K562 (cell line): Measurements from ENCODE around the gene STIM1. TPM values are rescaled to one million over a fixed set of nuclear protein-coding genes. Genes with fewer than 3 reads are reported as not detected.
A peak's percentile ranks its signal among the peaks of the same experiment; 100 is the strongest.

Experiments used
- CGGBP1 ChIP-seq: fragments of 250-450 bp; sonication (Bioruptor Pico); IDR thresholded peaks from 2 replicates; pipeline ENCODE4 v1.9.0; 2021; ENCODE audit warnings: mild to moderate bottlenecking
- ERF ChIP-seq: fragments of 450-650 bp; formaldehyde crosslinking; IDR thresholded peaks from 2 replicates; pipeline ENCODE4 v1.4.0; 2020; ENCODE audit warnings: mild to moderate bottlenecking, mixed read lengths
- HNRNPUL1 ChIP-seq: fragments of 200-400 bp; formaldehyde crosslinking; IDR thresholded peaks from 2 replicates; pipeline ENCODE4 v1.6.1; 2017; ENCODE audit warnings: low read length
- ILK ChIP-seq: fragments of 450-650 bp; IDR thresholded peaks from 2 replicates; pipeline ENCODE4 v1.6.1; 2016; ENCODE audit warnings: missing genetic modification characterization, low read depth, mild to moderate bottlenecking, missing compliant biosample characterization, moderate library complexity, borderline replicate concordance
- MAFF ChIP-seq: IDR thresholded peaks from 2 replicates; pipeline ENCODE4 v1.6.1; 2012; ENCODE audit warnings: low read length, improper control_type of control experiment
- MED1 ChIP-seq: sonication (generic); formaldehyde crosslinking; IDR thresholded peaks from 2 replicates; pipeline ENCODE4 v1.8.1; 2023; ENCODE audit warnings: missing genetic modification reagents, borderline replicate concordance
- NFE2 ChIP-seq: IDR thresholded peaks from 2 replicates; pipeline ENCODE4 v1.6.1; 2014; ENCODE audit warnings: antibody characterized with exemption, low read depth
- RNF2 ChIP-seq: sonication (generic); IDR thresholded peaks from 2 replicates; pipeline ENCODE4 v1.6.1; 2016
- SIRT6 ChIP-seq: IDR thresholded peaks from one replicate; pipeline ENCODE4 v1.6.1; 2012; ENCODE audit warnings: low read depth, mild to moderate bottlenecking, control low read depth, inconsistent platforms, low read length, moderate library complexity
- SMAD1 ChIP-seq: fragments of 150-350 bp; IDR thresholded peaks from 2 replicates; pipeline ENCODE4 v1.6.1; 2014; ENCODE audit warnings: low read length, low read depth; ENCODE audit not compliant: partially characterized antibody
- SREBF1 ChIP-seq: fragments of 150-350 bp; IDR thresholded peaks from 2 replicates; pipeline ENCODE4 v1.6.1; 2014; ENCODE audit warnings: antibody characterized with exemption, low read depth, low read length, borderline replicate concordance
- TAF7 ChIP-seq: fragments of 450-650 bp; IDR thresholded peaks from 2 replicates; pipeline ENCODE4 v1.6.1; 2016; ENCODE audit warnings: missing genetic modification characterization, missing compliant biosample characterization
- ZFP30 ChIP-seq: fragments of 250-450 bp; sonication (Bioruptor Pico); IDR thresholded peaks from 2 replicates; pipeline ENCODE4 v1.8.0; 2022; ENCODE audit warnings: moderate library complexity, mild to moderate bottlenecking, inconsistent platforms, borderline replicate concordance
- ZNF143 ChIP-seq: sonication (generic); formaldehyde crosslinking; IDR thresholded peaks from 2 replicates; pipeline ENCODE4 v1.9.0; 2022; ENCODE audit warnings: mild to moderate bottlenecking, missing genetic modification reagents
- ZNF165 ChIP-seq: fragments of 250-450 bp; sonication (Bioruptor Pico); IDR thresholded peaks from 2 replicates; pipeline ENCODE4 v1.4.0; 2020; ENCODE audit warnings: borderline replicate concordance
- ZNF24 ChIP-seq: fragments of 450-650 bp; IDR thresholded peaks from 2 replicates; pipeline ENCODE4 v1.6.1; 2016
- ZNF253 ChIP-seq: fragments of 250-450 bp; sonication (Bioruptor Pico); conservative IDR thresholded peaks from 2 replicates; pipeline ENCODE4 v1.6.1; 2021; ENCODE audit warnings: mild to moderate bottlenecking
- ZNF311 ChIP-seq: fragments of 250-450 bp; sonication (Bioruptor Pico); IDR thresholded peaks from 2 replicates; pipeline ENCODE4 v1.4.0; 2020; ENCODE audit warnings: mild to moderate bottlenecking, moderate library complexity
- ZNF644 ChIP-seq: fragments of 200-800 bp; sonication (Bioruptor generic); IDR thresholded peaks from 2 replicates; pipeline ENCODE4 v1.6.1; 2016; ENCODE audit warnings: low read depth, missing genetic modification characterization, missing compliant biosample characterization
- polyA plus RNA-seq, 8 experiments: library from polyadenylated mRNA; depleted of rRNA in 4 of 8; stranded (reverse) in 5 of 8; unstranded in 3 of 8; fragments of >200 nt; fragmentation: Nextera tagmentation in 2 of 8; fragmentation: Illumina TruSeq in 1 of 8; extraction: Ambion mirVana in 2 of 8; extraction: Trizol in 1 of 8; gene quantifications; 2 replicates each; pipeline versions ENCODE4 v1.2.1 to v1.2.3, GENCODE V29; 2011 to 2014; ENCODE audit warnings: inconsistent platforms in 1 of 8, missing spikeins in 1 of 8
- total RNA-seq, 7 experiments: library from RNA; depleted of rRNA in 6 of 7; stranded (reverse); fragments of >200 nt in 6 of 7; fragmentation: Illumina TruSeq in 2 of 7; extraction: Trizol in 2 of 7; gene quantifications; 2 replicates each; pipeline versions ENCODE4 v1.2.1 to v1.2.3, GENCODE V29; 2011 to 2021; ENCODE audit warnings: low replicate concordance in 1 of 7
- TF ChIP-seq, protein P1 (sequence below), 2 experiments: fragments of 200-800 bp in 1 of 2; sonication (Bioruptor generic) in 1 of 2; sonication (generic) in 1 of 2; formaldehyde crosslinking in 1 of 2; IDR thresholded peaks in 1 of 2; conservative IDR thresholded peaks in 1 of 2; 2 replicates each; pipeline versions ENCODE4 v1.5.0 to v1.6.1; 2016 to 2020; ENCODE audit warnings: missing compliant biosample characterization in 1 of 2, missing genetic modification characterization in 1 of 2, missing genetic modification reagents in 1 of 2
- TF ChIP-seq, protein P2 (sequence below), 2 experiments: fragments of 450-650 bp; formaldehyde crosslinking in 1 of 2; IDR thresholded peaks; 2 replicates each; pipeline versions ENCODE4 v1.4.0 to v1.6.1; 2014 to 2020; ENCODE audit warnings: mild to moderate bottlenecking in 2 of 2, borderline replicate concordance in 1 of 2, low read depth in 1 of 2

The STIM1 gene
- total and polyA plus RNA-seq, 9 of the 15 experiments (the other 6 are each of a cell fraction or from before 2014, with no cell fraction given) = 7.7 to 50.5 (median 22.5) TPM

- no peak for TF ChIP-seq ERF
- no peak for TF ChIP-seq ZNF644
- no peak for TF ChIP-seq ZNF24
- TF ChIP-seq, protein P1, sequence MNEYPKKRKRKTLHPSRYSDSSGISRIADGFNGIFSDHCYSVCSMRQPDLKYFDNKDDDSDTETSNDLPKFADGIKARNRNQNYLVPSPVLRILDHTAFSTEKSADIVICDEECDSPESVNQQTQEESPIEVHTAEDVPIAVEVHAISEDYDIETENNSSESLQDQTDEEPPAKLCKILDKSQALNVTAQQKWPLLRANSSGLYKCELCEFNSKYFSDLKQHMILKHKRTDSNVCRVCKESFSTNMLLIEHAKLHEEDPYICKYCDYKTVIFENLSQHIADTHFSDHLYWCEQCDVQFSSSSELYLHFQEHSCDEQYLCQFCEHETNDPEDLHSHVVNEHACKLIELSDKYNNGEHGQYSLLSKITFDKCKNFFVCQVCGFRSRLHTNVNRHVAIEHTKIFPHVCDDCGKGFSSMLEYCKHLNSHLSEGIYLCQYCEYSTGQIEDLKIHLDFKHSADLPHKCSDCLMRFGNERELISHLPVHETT (CRISPR knock-in tag; conservative IDR thresholded peaks at IDR 0.05 in 1 of 2, IDR thresholded peaks at IDR 0.05 in 1 of 2) = no peak
- 0 out of 2 replicates have a peak, but pooled peaks have one; percentile 3 for TF ChIP-seq TAF7 (tag)
- no peak for TF ChIP-seq ZNF253 (CRISPR knock-in tag)
- no peak for TF ChIP-seq ZFP30 (CRISPR knock-in tag)
- no peak for TF ChIP-seq SIRT6
- TF ChIP-seq MAFF = no peak
- TF ChIP-seq CGGBP1 (CRISPR knock-in tag) = no peak
- no peak for TF ChIP-seq ZNF165
- TF ChIP-seq ZNF311 = 0 out of 2 replicates have a peak, but pooled peaks have one; percentile 22
- TF ChIP-seq, protein P2, sequence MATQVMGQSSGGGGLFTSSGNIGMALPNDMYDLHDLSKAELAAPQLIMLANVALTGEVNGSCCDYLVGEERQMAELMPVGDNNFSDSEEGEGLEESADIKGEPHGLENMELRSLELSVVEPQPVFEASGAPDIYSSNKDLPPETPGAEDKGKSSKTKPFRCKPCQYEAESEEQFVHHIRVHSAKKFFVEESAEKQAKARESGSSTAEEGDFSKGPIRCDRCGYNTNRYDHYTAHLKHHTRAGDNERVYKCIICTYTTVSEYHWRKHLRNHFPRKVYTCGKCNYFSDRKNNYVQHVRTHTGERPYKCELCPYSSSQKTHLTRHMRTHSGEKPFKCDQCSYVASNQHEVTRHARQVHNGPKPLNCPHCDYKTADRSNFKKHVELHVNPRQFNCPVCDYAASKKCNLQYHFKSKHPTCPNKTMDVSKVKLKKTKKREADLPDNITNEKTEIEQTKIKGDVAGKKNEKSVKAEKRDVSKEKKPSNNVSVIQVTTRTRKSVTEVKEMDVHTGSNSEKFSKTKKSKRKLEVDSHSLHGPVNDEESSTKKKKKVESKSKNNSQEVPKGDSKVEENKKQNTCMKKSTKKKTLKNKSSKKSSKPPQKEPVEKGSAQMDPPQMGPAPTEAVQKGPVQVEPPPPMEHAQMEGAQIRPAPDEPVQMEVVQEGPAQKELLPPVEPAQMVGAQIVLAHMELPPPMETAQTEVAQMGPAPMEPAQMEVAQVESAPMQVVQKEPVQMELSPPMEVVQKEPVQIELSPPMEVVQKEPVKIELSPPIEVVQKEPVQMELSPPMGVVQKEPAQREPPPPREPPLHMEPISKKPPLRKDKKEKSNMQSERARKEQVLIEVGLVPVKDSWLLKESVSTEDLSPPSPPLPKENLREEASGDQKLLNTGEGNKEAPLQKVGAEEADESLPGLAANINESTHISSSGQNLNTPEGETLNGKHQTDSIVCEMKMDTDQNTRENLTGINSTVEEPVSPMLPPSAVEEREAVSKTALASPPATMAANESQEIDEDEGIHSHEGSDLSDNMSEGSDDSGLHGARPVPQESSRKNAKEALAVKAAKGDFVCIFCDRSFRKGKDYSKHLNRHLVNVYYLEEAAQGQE (IDR thresholded peaks at IDR 0.05; ENCODE audit: borderline replicate concordance) = no peak
- TF ChIP-seq, protein P2 (CRISPR knock-in tag; IDR thresholded peaks at IDR 0.05; ENCODE audit: low read depth) = 0 out of 2 replicates have a peak, but pooled peaks have one; percentile 15
- no peak for TF ChIP-seq RNF2
- TF ChIP-seq SMAD1 = no peak
- TF ChIP-seq HNRNPUL1 = no peak
- no peak for TF ChIP-seq MED1
- no peak for TF ChIP-seq ZNF143
- no peak for TF ChIP-seq ILK
- no peak for TF ChIP-seq SREBF1
- no peak for TF ChIP-seq NFE2
These were observed 846 bp upstream of the STIM1 start (continued) for GRCh38 chr11:3854660-3854976.
